ENCODE results near the gene SLAIN2.

- TF ChIP-seq POLR2A (IDR thresholded peaks at IDR 0.05) (no peak), CTCF (IDR thresholded peaks at IDR 0.05) (no peak), POLR2AphosphoS5 (IDR thresholded peaks at IDR 0.05) (no peak)
These were observed 41.8 kb upstream of the SLAIN2 start for GRCh38 chr4:48299560-48299959.
